Camera-type eye (tissue), 1 donor: ENCODE results near the gene PRKD2. TPM values are rescaled to one million over a fixed set of nuclear protein-coding genes. Genes with fewer than 3 reads are reported as not detected.

Experiments
- total RNA-seq: library from RNA; depleted of rRNA; stranded (reverse); fragments of >200 nt; gene quantifications from one replicate; pipeline ENCODE4 v1.2.3, GENCODE V29; 2014

PRKD2 gene
- 25.5 TPM for total RNA-seq

GRCh38 chr19:46717034-46717715, at the start of gene PRKD2:
TSS of gene PRKD2 (minus strand) at chr19:46717114. CDS start at chr19:46716370, 744 bp downstream.

GRCh38 chr19:46746281-46747057, 29.6 kb upstream of the PRKD2 start, which contains the start of gene STRN4:
TSS of gene STRN4 (minus strand) at chr19:46746450. CDS start at chr19:46746430, 20 bp downstream.

DNA sequence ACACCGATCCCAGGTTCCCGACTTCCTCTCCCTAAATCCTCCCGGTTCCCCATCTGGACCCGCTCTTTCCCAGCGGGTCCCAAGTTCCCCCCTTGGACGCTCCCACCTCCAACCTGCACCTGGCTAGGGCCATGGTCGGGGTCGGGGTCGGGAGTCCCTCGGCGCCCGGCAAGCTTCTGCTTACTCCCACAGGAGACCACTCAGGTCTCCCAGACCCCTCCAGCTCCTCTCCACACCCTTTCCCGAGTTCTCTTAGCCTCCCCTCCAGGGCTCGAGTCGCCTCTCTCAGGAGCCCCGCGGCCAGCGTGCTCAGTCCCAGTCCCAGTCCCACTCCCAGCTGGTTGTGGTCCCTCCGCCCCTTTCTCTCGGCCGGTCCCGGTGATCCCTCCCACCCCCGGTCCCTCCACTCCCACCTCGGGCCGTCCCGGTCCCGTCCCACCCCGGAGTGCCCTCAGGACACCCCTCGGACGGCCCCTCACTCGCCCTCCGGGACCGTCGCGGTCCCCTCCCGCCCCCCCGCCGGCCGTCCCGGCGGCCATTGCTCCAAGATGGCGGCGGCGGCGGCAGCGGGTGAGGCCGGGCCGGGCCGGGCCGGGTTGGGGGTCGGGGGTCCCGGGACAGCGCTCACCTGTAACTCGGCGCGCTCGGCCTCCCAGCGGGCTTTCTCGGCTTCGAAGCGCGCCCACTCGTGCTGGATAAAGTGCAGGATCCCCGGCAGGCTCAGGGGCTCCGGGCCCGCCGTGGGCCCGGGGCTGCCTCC, 28.8 kb upstream of the PRKD2 start, which contains the start of gene FKRP:
FKRP (plus strand) TSS at position 537 of the 760 bp plus-strand sequence. CDS start 9,394 bp downstream, outside the sequence.

DNA sequence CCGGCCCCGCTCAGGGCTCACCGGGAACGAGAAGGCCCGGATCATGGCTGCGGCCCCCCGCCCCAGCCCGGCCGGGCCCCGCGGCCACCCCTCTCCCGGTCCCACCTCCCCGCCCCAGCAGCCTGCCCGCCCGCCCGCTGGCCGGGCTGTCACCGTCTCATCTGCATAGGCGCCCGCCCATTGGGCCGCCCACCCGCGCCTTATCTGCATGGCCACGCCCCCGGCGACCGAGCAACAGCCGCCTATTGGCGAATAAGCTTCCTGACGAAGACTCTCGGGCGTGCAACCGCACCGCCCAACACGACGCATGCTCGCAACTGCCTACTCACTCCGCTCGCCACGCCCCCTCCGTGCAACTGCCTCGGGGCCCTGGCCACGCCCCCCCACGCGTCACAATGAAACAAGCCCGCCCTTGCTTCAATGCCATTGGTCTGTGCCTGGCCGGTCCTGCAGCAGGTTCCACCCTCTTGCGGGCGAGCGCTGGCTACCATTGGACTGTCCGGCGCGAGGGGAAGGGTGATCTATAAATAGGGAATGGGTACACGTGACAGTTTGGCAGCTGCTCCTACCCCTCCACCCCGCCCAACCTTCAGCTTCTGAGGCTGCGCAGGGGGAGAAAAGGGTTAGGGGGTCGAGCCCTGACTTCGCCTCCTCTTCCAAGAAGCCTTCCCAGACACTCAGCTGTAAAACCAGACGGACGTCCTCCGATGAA, 55.7 kb downstream of the PRKD2 start, which contains the start of gene DACT3:
DACT3 (minus strand) TSS at position 163 of the 712 bp plus-strand sequence; CDS start at position 45, 118 bp downstream.

GRCh38 chr19:46635920-46636761, 80.8 kb downstream of the PRKD2 start, which contains the start of gene GNG8:
TSS of gene GNG8 (minus strand) at chr19:46636202. CDS start at chr19:46634682, 1,520 bp downstream.

DNA sequence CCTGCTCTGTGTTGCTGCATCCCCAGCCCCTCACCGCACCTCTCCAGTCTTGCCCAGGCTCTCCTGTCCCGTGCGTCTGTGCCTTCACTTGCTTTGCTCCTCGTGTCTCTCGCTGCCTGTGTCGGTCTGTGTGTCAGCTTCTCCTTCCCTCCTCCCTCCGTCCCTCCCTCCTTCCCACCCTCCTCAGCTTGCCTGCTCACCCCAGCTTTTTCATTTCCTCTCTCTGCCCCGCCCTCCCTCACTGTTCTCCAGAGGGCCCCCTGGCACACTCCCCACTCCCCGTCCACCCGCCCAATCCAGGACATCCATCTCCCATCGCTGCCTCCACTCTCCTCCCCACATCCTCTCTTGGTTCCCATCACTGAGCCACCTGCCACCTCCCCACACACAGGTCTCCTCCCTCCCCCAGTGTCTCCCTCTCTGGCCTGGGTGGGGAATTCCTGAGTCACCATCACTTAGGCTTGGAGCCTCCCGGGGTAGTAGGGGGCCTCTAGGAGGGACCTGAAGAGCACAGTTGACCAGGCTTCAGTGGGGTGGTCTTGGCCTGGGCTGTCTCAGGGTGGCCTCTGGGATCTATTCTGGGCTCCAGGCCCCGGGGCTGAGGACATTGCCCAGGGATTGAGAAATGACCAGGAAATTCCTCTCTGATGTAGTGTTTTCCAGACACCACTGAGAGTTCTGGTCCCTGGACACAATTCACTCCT, 91.8 kb downstream of the PRKD2 start, which contains the start of gene PTGIR:
PTGIR (minus strand) TSS at position 132 of the 704 bp plus-strand sequence. CDS start 864 bp downstream, outside the sequence.

Other genes starting within 250 kb of the PRKD2 start
- gene PNMA8A, start 245.6 kb downstream of the PRKD2 start, total RNA-seq, result 72.3 TPM
- gene PNMA8B, start 221.2 kb downstream of the PRKD2 start, total RNA-seq, result 12.4 TPM
- 277 TPM for gene CALM3, start 115.8 kb downstream of the PRKD2 start, total RNA-seq
- 2.5 TPM for gene PTGIR, start 92.0 kb downstream of the PRKD2 start, total RNA-seq
- gene GNG8, start 80.9 kb downstream of the PRKD2 start, total RNA-seq, result not detected
- 18.5 TPM for gene DACT3, start 55.9 kb downstream of the PRKD2 start, total RNA-seq
- 25.0 TPM for gene FKRP, start 28.9 kb upstream of the PRKD2 start, total RNA-seq
- gene STRN4, start 29.3 kb upstream of the PRKD2 start, total RNA-seq, result 71.9 TPM
- 10.7 TPM for gene SLC1A5, start 71.5 kb upstream of the PRKD2 start, total RNA-seq
- 48.4 TPM for gene AP2S1, start 133.7 kb upstream of the PRKD2 start, total RNA-seq
- gene ARHGAP35, start 143.9 kb upstream of the PRKD2 start, total RNA-seq, result 72.8 TPM